HEK293T (cell line): ENCODE measurements around the gene CTNNBL1.

Source experiments
- CTCF ChIA-PET: fragments of 350-600 bp; formaldehyde crosslinking; extraction: SDS; loops from one replicate; lab custom pipeline; 2021; ENCODE audit warnings: antibody characterized with exemption, inconsistent platforms; lab: Yijun Ruan, JAX
- POLR2A ChIA-PET: fragments of 350-600 bp; formaldehyde crosslinking; extraction: SDS; loops from one replicate; lab custom pipeline; 2020; ENCODE audit warnings: antibody characterized with exemption, inconsistent platforms; lab: Yijun Ruan, JAX
- DNase-seq: peaks from one replicate; pipeline ENCODE4 v3.0.0; 2012; ENCODE audit warnings: mixed read lengths; ENCODE audit errors: extremely low spot score
- ARNT ChIP-seq: fragments of 450-650 bp; IDR thresholded peaks from 2 replicates; pipeline ENCODE4 v1.6.1; 2017; ENCODE audit warnings: mild to moderate bottlenecking
- BHLHE40 ChIP-seq: fragments of 450-650 bp; IDR thresholded peaks from 2 replicates; pipeline ENCODE4 v1.6.1; 2016; ENCODE audit warnings: mild to moderate bottlenecking, moderate library complexity, borderline replicate concordance
- CTBP1 ChIP-seq: fragments of 450-650 bp; IDR thresholded peaks from 2 replicates; pipeline ENCODE4 v1.6.1; 2016; ENCODE audit warnings: borderline replicate concordance
- ELF4 ChIP-seq: fragments of 450-650 bp; IDR thresholded peaks from 2 replicates; pipeline ENCODE4 v1.6.1; 2017; ENCODE audit warnings: antibody characterized with exemption
- FOXA1 ChIP-seq: fragments of 450-650 bp; IDR thresholded peaks from 2 replicates; pipeline ENCODE4 v1.6.1; 2016; ENCODE audit warnings: mild to moderate bottlenecking
- FOXK2 ChIP-seq: fragments of 450-650 bp; IDR thresholded peaks from 2 replicates; pipeline ENCODE4 v1.6.1; 2016; ENCODE audit warnings: mild to moderate bottlenecking
- FOXM1 ChIP-seq: fragments of 450-650 bp; IDR thresholded peaks from 2 replicates; pipeline ENCODE4 v1.6.1; 2017; ENCODE audit warnings: mild to moderate bottlenecking, borderline replicate concordance
- HDGF ChIP-seq: fragments of 450-650 bp; IDR thresholded peaks from 2 replicates; pipeline ENCODE4 v1.6.1; 2017; ENCODE audit warnings: antibody characterized with exemption, borderline replicate concordance
- L3MBTL2 ChIP-seq: fragments of 450-650 bp; conservative IDR thresholded peaks from 2 replicates; pipeline ENCODE4 v1.6.1; 2016; ENCODE audit warnings: mild to moderate bottlenecking
- LEF1 ChIP-seq: fragments of 450-650 bp; IDR thresholded peaks from 2 replicates; pipeline ENCODE4 v1.6.1; 2017; ENCODE audit warnings: mild to moderate bottlenecking, borderline replicate concordance
- NFRKB ChIP-seq: fragments of 450-650 bp; IDR thresholded peaks from 2 replicates; pipeline ENCODE4 v1.6.1; 2016; ENCODE audit warnings: mild to moderate bottlenecking, moderate library complexity
- PKNOX1 ChIP-seq: fragments of 450-650 bp; IDR thresholded peaks from 2 replicates; pipeline ENCODE4 v1.6.1; 2016
- SP1 ChIP-seq: fragments of 450-650 bp; IDR thresholded peaks from 2 replicates; pipeline ENCODE4 v1.6.1; 2017
- SUZ12 ChIP-seq: fragments of 450-650 bp; IDR thresholded peaks from 2 replicates; pipeline ENCODE4 v1.6.1; 2016; ENCODE audit warnings: mild to moderate bottlenecking
- TARDBP ChIP-seq: fragments of 450-650 bp; IDR thresholded peaks from 2 replicates; pipeline ENCODE4 v1.6.1; 2016
- ZNF384 ChIP-seq: fragments of 450-650 bp; IDR thresholded peaks from 2 replicates; pipeline ENCODE4 v1.6.1; 2016

The CTNNBL1 gene

GRCh38 chr20:37911261-37911660 lies 217.4 kb downstream of the CTNNBL1 start:
- CTCF ChIA-PET: no interaction called here
- TF ChIP-seq NFRKB (no peak), L3MBTL2 (no peak), LEF1 (no peak), ZNF384 (no peak), ARNT (no peak), BHLHE40 (no peak), HDGF (no peak), SP1 (no peak), TARDBP (no peak), SUZ12 (no peak), FOXM1 (no peak), ELF4 (no peak), FOXA1 (no peak), CTBP1 (no peak), FOXK2 (no peak), PKNOX1 (no peak)
- no peak for DNase-seq
- POLR2A ChIA-PET: no interaction called here

- TF ChIP-seq NFRKB: no peak
- no peak for TF ChIP-seq ARNT
- TF ChIP-seq FOXA1: no peak
- no peak for TF ChIP-seq PKNOX1
- TF ChIP-seq CTBP1: no peak
- no peak for TF ChIP-seq SUZ12
- no peak for TF ChIP-seq BHLHE40
- TF ChIP-seq TARDBP: no peak
- TF ChIP-seq LEF1: no peak
- no peak for TF ChIP-seq HDGF
- no peak for TF ChIP-seq ELF4
- no peak for TF ChIP-seq FOXK2
- TF ChIP-seq FOXM1: no peak
- TF ChIP-seq SP1: no peak
- TF ChIP-seq ZNF384: no peak
- TF ChIP-seq L3MBTL2: no peak
- CTCF ChIA-PET: no interaction called here
- POLR2A ChIA-PET: no interaction called here
- DNase-seq: no peak
Observed at GRCh38 chr20:37911838-37912281, 218.0 kb downstream of the CTNNBL1 start.

- CTCF ChIA-PET: interaction anchor here (0.6 kb wide), 1 partner anchor 19 kb away, joined by 3 read pairs; no protein-coding TSS in a partner anchor
- TF ChIP-seq SUZ12 (no peak), FOXM1 (no peak), BHLHE40 (no peak), SP1 (no peak), HDGF (no peak), PKNOX1 (no peak), ELF4 (no peak), CTBP1 (no peak), ARNT (no peak), FOXK2 (no peak), ZNF384 (no peak)
- POLR2A ChIA-PET: interaction anchor here (1.1 kb wide), 1 partner anchor 13 kb away, joined by 3 read pairs; no protein-coding TSS in a partner anchor
- no peak for DNase-seq
Observed at GRCh38 chr20:37912874-37913273, 219.0 kb downstream of the CTNNBL1 start.

- DNase-seq: no peak
- ChIA-PET POLR2A (interaction anchor here (1.1 kb wide), 1 partner anchor 12 kb away, joined by 3 read pairs; no protein-coding TSS in a partner anchor), CTCF (no interaction called here)
- TF ChIP-seq ARNT: no peak
- TF ChIP-seq NFRKB: no peak
- no peak for TF ChIP-seq ZNF384
- no peak for TF ChIP-seq LEF1
- TF ChIP-seq FOXM1: no peak
- TF ChIP-seq CTBP1: no peak
- no peak for TF ChIP-seq BHLHE40
- no peak for TF ChIP-seq L3MBTL2
- no peak for TF ChIP-seq SP1
- TF ChIP-seq PKNOX1: no peak
- TF ChIP-seq FOXA1: no peak
- TF ChIP-seq HDGF: no peak
- TF ChIP-seq FOXK2: no peak
- no peak for TF ChIP-seq TARDBP
- TF ChIP-seq SUZ12: no peak
- TF ChIP-seq ELF4: no peak
Observed at GRCh38 chr20:37913567-37914366, 219.9 kb downstream of the CTNNBL1 start.

GRCh38 chr20:37914367-37914671 lies 220.5 kb downstream of the CTNNBL1 start:
- CTCF ChIA-PET: no interaction called here
- TF ChIP-seq FOXA1: no peak
- TF ChIP-seq NFRKB: no peak
- TF ChIP-seq ARNT: no peak
- POLR2A ChIA-PET: no interaction called here
- DNase-seq: no peak
